Loucy (cell line): ENCODE results near the gene KCNA10.

Experiments
- H2AFZ ChIP-seq: fragments of 200-600 bp; sonication (generic); 2 replicates; pipeline ENCODE4 v1.6.0; 2016; ENCODE audit warnings: antibody characterized with exemption, mild to moderate bottlenecking, low read length, moderate library complexity
- H3F3A ChIP-seq: fragments of 200-600 bp; 2 replicates; pipeline ENCODE4 v1.6.0; 2016; ENCODE audit warnings: antibody characterized with exemption, low read depth, mild to moderate bottlenecking
- H3K27me3 ChIP-seq: fragments of 200-600 bp; sonication (generic); 2 replicates; pipeline ENCODE4 v1.6.1; 2014; ENCODE audit warnings: low read length, mild to moderate bottlenecking; ENCODE audit not compliant: insufficient read depth, poor library complexity, severe bottlenecking
- H3K36me3 ChIP-seq: fragments of 200-600 bp; sonication (generic); 2 replicates; pipeline ENCODE4 v1.6.1; 2016; ENCODE audit warnings: low read length; ENCODE audit not compliant: insufficient read depth
- H3K4me1 ChIP-seq: fragments of 200-600 bp; sonication (generic); 2 replicates; pipeline ENCODE4 v1.5.1; 2014; ENCODE audit warnings: low read length, mild to moderate bottlenecking; ENCODE audit not compliant: insufficient read depth, poor library complexity, severe bottlenecking
- H3K4me2 ChIP-seq: fragments of 200-600 bp; sonication (generic); 2 replicates; pipeline ENCODE4 v1.6.0; 2014; ENCODE audit warnings: antibody characterized with exemption, low read length, low read depth, mild to moderate bottlenecking; ENCODE audit not compliant: poor library complexity, severe bottlenecking
- H3K4me3 ChIP-seq: fragments of 200-600 bp; sonication (generic); 2 replicates; pipeline ENCODE4 v1.5.1; 2014; ENCODE audit warnings: low read length, mild to moderate bottlenecking, mixed read lengths; ENCODE audit not compliant: poor library complexity, severe bottlenecking
- H3K79me2 ChIP-seq: fragments of 200-600 bp; sonication (generic); 2 replicates; pipeline ENCODE4 v1.6.1; 2014; ENCODE audit warnings: low read length; ENCODE audit not compliant: insufficient read depth
- H3K9ac ChIP-seq: fragments of 200-600 bp; sonication (generic); 2 replicates; pipeline ENCODE4 v1.6.0; 2014; ENCODE audit warnings: mild to moderate bottlenecking, low read depth, low read length, moderate library complexity; ENCODE audit not compliant: poor library complexity, severe bottlenecking
- H3K9me2 ChIP-seq: fragments of 200-600 bp; sonication (generic); replicated peaks from 2 replicates; pipeline ENCODE4 v1.6.1; 2016; ENCODE audit warnings: low read depth, low read length, mixed read lengths
- H3K9me3 ChIP-seq: fragments of 200-600 bp; sonication (generic); 2 replicates; pipeline ENCODE4 v1.6.1; 2014; ENCODE audit warnings: mild to moderate bottlenecking, antibody characterized with exemption, low read length, low read depth; ENCODE audit not compliant: insufficient read depth
- H4K20me1 ChIP-seq: fragments of 200-600 bp; sonication (generic); 2 replicates; pipeline ENCODE4 v1.6.0; 2014; ENCODE audit warnings: antibody characterized with exemption, low read length, mild to moderate bottlenecking; ENCODE audit not compliant: insufficient read depth, poor library complexity, severe bottlenecking
- CTCF ChIP-seq: fragments of 200-600 bp; sonication (generic); conservative IDR thresholded peaks from 2 replicates; pipeline ENCODE4 v1.5.1; 2014; ENCODE audit warnings: mild to moderate bottlenecking, antibody characterized with exemption, low read length
- EZH2phosphoT487 ChIP-seq: fragments of 200-600 bp; IDR thresholded peaks from 2 replicates; pipeline ENCODE4 v1.6.1; 2018; ENCODE audit warnings: antibody characterized with exemption, mild to moderate bottlenecking, moderate library complexity, borderline replicate concordance

The KCNA10 gene

GRCh38 chr1:110481968-110482623 is 36.9 kb downstream of the KCNA10 start:
- no peak overlapping the region for H3K4me2 ChIP-seq
- no peaks in the 10 kb centered on the region for H3K79me2 ChIP-seq
- no peaks in the 10 kb centered on the region for H3F3A ChIP-seq
- H3K9me3 ChIP-seq = no peaks in the 10 kb centered on the region
- H3K4me3 ChIP-seq = no peak overlapping the region
- H2AFZ ChIP-seq = no peak overlapping the region
- H3K9me2 ChIP-seq = no peaks in the 10 kb centered on the region
- TF ChIP-seq EZH2phosphoT487 = no peak
- no peak for TF ChIP-seq CTCF
- H3K9ac ChIP-seq = no peak overlapping the region
- no peaks in the 10 kb centered on the region for H3K36me3 ChIP-seq
- no peaks in the 10 kb centered on the region for H3K4me1 ChIP-seq
- no peaks in the 10 kb centered on the region for H3K27me3 ChIP-seq
- H4K20me1 ChIP-seq = no peaks in the 10 kb centered on the region

DNA sequence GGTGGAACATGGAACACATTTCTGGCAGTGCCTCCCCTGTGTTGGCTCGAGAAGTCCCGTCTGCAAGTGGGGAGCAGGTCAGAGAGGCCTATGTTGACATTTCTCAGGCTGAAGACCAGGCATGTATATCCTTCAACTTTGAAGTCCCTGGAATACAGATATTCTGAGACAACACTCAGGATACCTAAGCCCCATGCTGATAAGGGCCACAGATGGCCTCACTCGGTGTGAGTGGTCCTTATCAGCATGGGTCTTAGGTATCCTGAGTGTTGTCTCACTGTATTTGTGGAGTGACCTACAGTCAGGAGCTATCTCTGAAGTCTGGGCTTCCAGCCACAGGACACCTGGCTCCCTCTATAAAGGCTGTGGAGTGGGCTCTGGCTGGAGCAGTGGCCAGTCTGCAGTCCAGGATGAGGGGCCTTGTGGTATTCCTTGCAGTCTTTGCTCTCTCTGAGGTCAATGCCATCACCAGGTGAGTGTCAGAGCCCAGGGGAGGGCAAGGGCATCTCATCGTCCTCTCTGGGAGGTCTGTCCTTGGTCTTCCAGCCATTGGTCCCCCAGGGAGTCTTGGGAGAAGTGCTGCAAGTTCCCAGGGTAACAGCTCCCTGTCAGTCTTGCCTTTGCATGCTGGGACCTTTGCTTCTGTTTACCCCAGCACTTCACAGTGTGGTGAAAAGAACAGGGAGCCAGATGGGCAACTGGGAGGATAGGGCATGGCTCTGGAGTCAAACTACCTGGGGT is 38.4 kb downstream of the KCNA10 start:
- Histone ChIP-seq H3K4me3 (no peak overlapping the region), H3K36me3 (no peaks in the 10 kb centered on the region), H2AFZ (no peak overlapping the region), H4K20me1 (no peaks in the 10 kb centered on the region), H3K4me2 (no peak overlapping the region), H3K9me3 (no peaks in the 10 kb centered on the region), H3K9ac (no peak overlapping the region), H3K9me2 (no peaks in the 10 kb centered on the region), H3K79me2 (no peaks in the 10 kb centered on the region), H3K4me1 (no peaks in the 10 kb centered on the region), H3F3A (no peaks in the 10 kb centered on the region), H3K27me3 (no peaks in the 10 kb centered on the region)
- no peak for TF ChIP-seq EZH2phosphoT487
- no peak for TF ChIP-seq CTCF

DNA sequence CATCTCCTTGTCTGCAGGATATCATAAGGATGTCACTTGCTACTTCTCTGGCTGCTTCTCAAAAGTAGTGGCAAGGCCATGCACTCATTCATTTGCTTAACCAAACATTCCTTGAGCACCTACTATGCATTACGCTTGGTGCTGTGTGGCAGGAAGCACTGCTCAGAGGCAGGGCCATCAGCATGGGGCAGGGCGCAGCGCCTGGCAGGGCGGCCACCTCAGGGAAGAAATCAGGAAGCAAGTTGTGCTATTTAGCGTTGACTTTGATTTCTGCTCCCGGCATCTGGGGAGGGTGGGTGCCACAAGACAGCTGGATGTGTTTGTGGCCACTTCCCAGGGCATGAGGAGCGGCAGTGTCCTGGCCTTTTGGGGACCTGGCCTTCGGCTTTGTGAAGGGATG is 40.1 kb downstream of the KCNA10 start:
- Histone ChIP-seq H3K27me3 (no peaks in the 10 kb centered on the region), H3K4me3 (no peak overlapping the region), H2AFZ (no peak overlapping the region), H3K9me2 (no peaks in the 10 kb centered on the region), H3K9ac (no peak overlapping the region), H3K9me3 (no peaks in the 10 kb centered on the region), H3K4me1 (no peaks in the 10 kb centered on the region), H4K20me1 (no peaks in the 10 kb centered on the region), H3K36me3 (no peaks in the 10 kb centered on the region), H3F3A (no peaks in the 10 kb centered on the region), H3K4me2 (no peak overlapping the region), H3K79me2 (no peaks in the 10 kb centered on the region)
- TF ChIP-seq EZH2phosphoT487 = no peak
- TF ChIP-seq CTCF = no peak
